Measurements from ENCODE around the gene AGO4.
"Not testable (repeated sequence)": the region's sequence is repeated elsewhere in the genome, so short reads cannot be mapped to it uniquely, and the experiment has no call there.

Gene AGO4

DNA sequence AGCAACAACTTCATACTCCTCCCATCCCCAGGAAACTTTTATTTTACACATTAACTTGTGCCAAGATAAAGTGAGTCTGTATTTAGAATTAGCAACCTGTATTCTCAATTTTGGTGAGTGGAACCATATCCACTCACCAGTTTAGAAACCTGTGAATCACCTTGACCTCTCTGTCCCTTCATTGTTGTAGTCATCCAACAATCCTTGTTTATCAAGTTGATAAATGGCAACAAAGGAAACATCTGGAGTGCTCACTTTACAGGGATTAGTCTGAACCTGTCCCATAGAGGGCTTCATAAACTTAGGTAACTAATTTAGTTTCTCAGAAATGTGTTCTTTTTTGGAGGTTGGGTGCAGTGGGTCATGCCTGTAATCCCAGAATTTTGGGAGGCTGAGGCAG, 34.1 kb upstream of the AGO4 start:
- TF ChIP-seq, protein P1, sequence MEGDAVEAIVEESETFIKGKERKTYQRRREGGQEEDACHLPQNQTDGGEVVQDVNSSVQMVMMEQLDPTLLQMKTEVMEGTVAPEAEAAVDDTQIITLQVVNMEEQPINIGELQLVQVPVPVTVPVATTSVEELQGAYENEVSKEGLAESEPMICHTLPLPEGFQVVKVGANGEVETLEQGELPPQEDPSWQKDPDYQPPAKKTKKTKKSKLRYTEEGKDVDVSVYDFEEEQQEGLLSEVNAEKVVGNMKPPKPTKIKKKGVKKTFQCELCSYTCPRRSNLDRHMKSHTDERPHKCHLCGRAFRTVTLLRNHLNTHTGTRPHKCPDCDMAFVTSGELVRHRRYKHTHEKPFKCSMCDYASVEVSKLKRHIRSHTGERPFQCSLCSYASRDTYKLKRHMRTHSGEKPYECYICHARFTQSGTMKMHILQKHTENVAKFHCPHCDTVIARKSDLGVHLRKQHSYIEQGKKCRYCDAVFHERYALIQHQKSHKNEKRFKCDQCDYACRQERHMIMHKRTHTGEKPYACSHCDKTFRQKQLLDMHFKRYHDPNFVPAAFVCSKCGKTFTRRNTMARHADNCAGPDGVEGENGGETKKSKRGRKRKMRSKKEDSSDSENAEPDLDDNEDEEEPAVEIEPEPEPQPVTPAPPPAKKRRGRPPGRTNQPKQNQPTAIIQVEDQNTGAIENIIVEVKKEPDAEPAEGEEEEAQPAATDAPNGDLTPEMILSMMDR (IDR thresholded peaks at IDR 0.05; ENCODE audit: low read depth, low read length, missing control alignments) = no peak
- H3K4me3 ChIP-seq (replicated peaks; ENCODE audit: low read depth, low read length) = no peak overlapping the region
- no peak for DNase-seq (ENCODE audit: extremely low read depth, low read depth)

DNA sequence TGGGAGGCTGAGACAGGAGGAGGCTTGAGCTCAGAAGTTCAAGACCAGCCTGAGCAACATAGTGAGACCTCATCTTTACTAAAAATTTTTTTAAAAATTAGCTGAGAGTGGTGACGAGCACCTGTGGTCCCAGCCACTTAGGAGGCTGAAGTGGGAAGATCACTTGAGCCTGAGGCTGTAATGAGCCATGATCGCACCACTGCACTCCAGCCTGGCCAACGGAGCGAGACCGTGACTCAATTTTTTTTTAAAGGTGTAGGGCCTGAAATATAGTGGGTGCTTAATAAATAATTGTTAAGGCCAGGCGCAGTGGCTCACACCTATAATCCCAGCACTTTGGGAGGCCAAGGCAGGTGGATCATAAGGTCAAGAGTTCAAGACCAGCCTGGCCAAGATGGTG, 31.6 kb upstream of the AGO4 start:
- not testable (repeated sequence) for H3K4me3 ChIP-seq (replicated peaks; ENCODE audit: low read depth, low read length); DNase-seq (ENCODE audit: extremely low read depth, low read depth)

- H3K4me3 ChIP-seq (replicated peaks; ENCODE audit: low read depth, low read length) = no peak overlapping the region
- TF ChIP-seq, protein P1 (IDR thresholded peaks at IDR 0.05; ENCODE audit: low read depth, low read length, missing control alignments) = no peak
- no peak for DNase-seq (ENCODE audit: extremely low read depth, low read depth)
These were observed 30.7 kb upstream of the AGO4 start for GRCh38 chr1:35777109-35777508.

DNA sequence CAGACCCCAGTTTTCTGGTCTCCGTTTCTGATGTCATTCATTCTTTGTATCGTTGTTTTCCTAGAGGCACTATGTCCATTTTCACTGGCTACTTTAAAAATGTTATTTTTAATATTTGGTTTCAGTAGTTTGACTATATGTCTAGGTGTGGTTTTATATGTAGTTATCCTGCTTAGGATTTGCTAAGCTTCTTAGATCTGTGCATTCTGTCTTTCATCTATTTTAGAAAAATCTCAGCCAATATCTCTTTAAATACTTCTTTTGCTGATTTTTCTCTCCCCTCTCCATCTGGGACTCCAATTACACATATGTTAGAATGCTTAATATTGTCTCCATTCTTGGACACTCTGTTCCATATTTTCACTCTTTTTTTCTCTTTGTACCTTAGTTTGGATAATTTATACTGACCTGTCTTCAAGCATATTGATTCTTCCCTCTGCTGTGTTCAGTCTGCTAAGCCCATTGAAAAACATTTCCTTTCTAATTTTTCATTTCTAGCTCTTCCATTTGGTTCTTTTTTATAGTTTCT, 24.7 kb upstream of the AGO4 start:
- H3K4me3 ChIP-seq (replicated peaks; ENCODE audit: low read depth, low read length) = no peak overlapping the region
- no peak for DNase-seq (ENCODE audit: extremely low read depth, low read depth)
- TF ChIP-seq, protein P1 (IDR thresholded peaks at IDR 0.05; ENCODE audit: low read depth, low read length, missing control alignments) = no peak

DNA sequence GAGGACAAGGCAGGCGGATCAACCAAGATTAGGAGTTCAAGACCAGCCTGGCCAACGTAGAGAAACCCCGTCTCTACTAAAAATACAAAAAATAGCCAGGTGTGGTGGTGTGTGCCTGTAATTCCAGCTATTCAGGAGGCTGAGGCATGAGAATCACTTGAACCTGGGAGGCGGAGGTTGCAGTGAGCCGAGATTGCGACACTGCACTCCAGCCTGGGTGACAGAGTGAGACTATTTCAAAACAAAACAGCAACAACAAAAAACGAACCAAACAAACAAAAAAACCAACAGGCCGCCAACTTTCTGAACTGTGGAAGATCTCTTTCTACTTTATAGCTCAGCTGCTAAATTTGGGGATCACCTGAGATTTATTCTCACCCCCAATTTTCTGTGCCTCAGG, 23.5 kb upstream of the AGO4 start:
- not testable (repeated sequence) for DNase-seq (ENCODE audit: extremely low read depth, low read depth); H3K4me3 ChIP-seq (replicated peaks; ENCODE audit: low read depth, low read length)

DNA sequence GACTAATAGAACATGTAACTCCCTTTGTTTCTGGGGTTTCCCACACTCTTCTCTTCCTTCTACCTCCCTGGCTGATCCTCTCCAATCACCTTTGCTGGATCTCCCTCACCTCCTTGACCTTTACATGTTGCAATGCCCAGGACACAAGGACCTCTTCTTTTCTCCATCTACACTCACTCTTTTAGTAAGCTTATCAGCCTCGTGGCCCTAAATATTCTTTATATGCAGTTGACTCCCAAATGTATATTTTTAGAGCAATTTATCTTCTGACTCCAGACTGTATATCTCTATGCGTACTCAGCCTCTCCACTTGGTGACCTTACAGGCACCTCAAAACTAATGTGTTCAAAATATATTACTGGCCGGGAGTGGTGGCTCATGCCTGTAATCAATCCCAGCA, 19.7 kb upstream of the AGO4 start:
- no peak for DNase-seq (ENCODE audit: extremely low read depth, low read depth)
- TF ChIP-seq, protein P1 (IDR thresholded peaks at IDR 0.05; ENCODE audit: low read depth, low read length, missing control alignments) = no peak
- no peak overlapping the region for H3K4me3 ChIP-seq (replicated peaks; ENCODE audit: low read depth, low read length)

- TF ChIP-seq, protein P1 (IDR thresholded peaks at IDR 0.05; ENCODE audit: low read depth, low read length, missing control alignments) = no peak
- no peak for DNase-seq (ENCODE audit: extremely low read depth, low read depth)
- H3K4me3 ChIP-seq (replicated peaks; ENCODE audit: low read depth, low read length) = no peak overlapping the region
These were observed 17.1 kb upstream of the AGO4 start for GRCh38 chr1:35790670-35791069.

DNA sequence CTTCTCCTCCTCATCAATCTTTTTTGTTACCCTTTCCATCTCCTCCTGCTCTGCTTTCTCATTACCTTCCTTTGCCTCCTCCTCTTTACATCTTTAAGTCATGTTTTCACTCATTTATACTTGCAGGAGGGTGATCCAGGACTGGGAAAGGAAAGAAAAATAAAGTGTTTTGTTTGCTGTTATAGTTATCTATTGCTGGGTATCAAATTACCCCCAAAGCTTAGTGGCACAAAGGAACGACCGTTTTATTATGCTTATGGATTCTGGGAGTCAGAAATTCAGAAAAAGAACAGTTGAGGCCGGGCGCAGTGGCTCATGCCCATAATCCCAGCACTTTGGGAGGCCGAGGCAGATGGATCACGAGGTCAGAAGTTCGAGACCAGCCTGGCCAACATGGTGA, 12.5 kb upstream of the AGO4 start:
- H3K4me3 ChIP-seq (replicated peaks; ENCODE audit: low read depth, low read length) = no peak overlapping the region
- DNase-seq (ENCODE audit: extremely low read depth, low read depth) = no peak
- TF ChIP-seq, protein P1 (IDR thresholded peaks at IDR 0.05; ENCODE audit: low read depth, low read length, missing control alignments) = no peak
